NCI-H748 (cell line): ENCODE measurements around the gene NHSL1.

ENCODE experiments used
- DNase-seq: peaks from one replicate; lab custom pipeline; 2025; ENCODE audit not compliant: unreplicated experiment; lab: John Stamatoyannopoulos, UW

Gene NHSL1

GRCh38 chr6:138499303-138500018 lies at the start of gene NHSL1:
Gene NHSL1 (minus strand): TSS chr6:138499494. CDS start chr6:138499290, 204 bp downstream.
- DNase-seq, result no peak

GRCh38 chr6:138546733-138547185 lies 47.5 kb upstream of the NHSL1 start:
- DNase-seq, result no peak

- DNase-seq, result no peak
These were observed 46.3 kb upstream of the NHSL1 start for GRCh38 chr6:138545621-138545980.

GRCh38 chr6:138544501-138544900 lies 45.2 kb upstream of the NHSL1 start:
- DNase-seq, result no peak

GRCh38 chr6:138543657-138544056 lies 44.4 kb upstream of the NHSL1 start:
- no peak for DNase-seq

GRCh38 chr6:138541823-138542481 lies 42.7 kb upstream of the NHSL1 start:
- DNase-seq, result no peak

GRCh38 chr6:138540468-138540867 lies 41.2 kb upstream of the NHSL1 start:
- DNase-seq, result no peak

- no peak for DNase-seq
These were observed 40.6 kb upstream of the NHSL1 start for GRCh38 chr6:138539876-138540275.

GRCh38 chr6:138538390-138539031 lies 39.2 kb upstream of the NHSL1 start:
- no peak for DNase-seq

- no peak for DNase-seq
These were observed 37.8 kb upstream of the NHSL1 start for GRCh38 chr6:138537106-138537505.

GRCh38 chr6:138535728-138536455 lies 36.6 kb upstream of the NHSL1 start:
- DNase-seq, result no peak

GRCh38 chr6:138533667-138534066 lies 34.4 kb upstream of the NHSL1 start:
- DNase-seq, result no peak

GRCh38 chr6:138531387-138531786 lies 32.1 kb upstream of the NHSL1 start:
- no peak for DNase-seq

GRCh38 chr6:138529478-138529877 lies 30.2 kb upstream of the NHSL1 start:
- DNase-seq, result no peak

GRCh38 chr6:138528956-138529355 lies 29.7 kb upstream of the NHSL1 start:
- DNase-seq, result no peak

GRCh38 chr6:138528137-138528536 lies 28.8 kb upstream of the NHSL1 start:
- DNase-seq, result no peak

GRCh38 chr6:138527411-138528088 lies 28.3 kb upstream of the NHSL1 start:
- DNase-seq, result no peak

GRCh38 chr6:138526822-138527235 lies 27.5 kb upstream of the NHSL1 start:
- peak; percentile 37 for DNase-seq

- no peak for DNase-seq
These were observed 26.1 kb upstream of the NHSL1 start for GRCh38 chr6:138525355-138525754.

- DNase-seq, result no peak
These were observed 25.2 kb upstream of the NHSL1 start for GRCh38 chr6:138524526-138524925.
